Measurements from ENCODE around the gene VRTN. TPM values are rescaled to one million over a fixed set of nuclear protein-coding genes. Genes with fewer than 3 reads are reported as not detected.

VRTN gene
- not detected for total RNA-seq

- no peaks in the 10 kb centered on the region for H3K4me1 ChIP-seq
- in situ Hi-C loops (cut with MboI; ENCODE audit: low sequenced_read_pairs in 4 of 4): no loop called here
- intact Hi-C loops (cut with DNase I; ENCODE audit: low total_unique reads): no loop called here
- no peaks in the 10 kb centered on the region for H3K36me3 ChIP-seq
- DNase-seq: no peak
- no peak for TF ChIP-seq CTCF (IDR thresholded peaks at IDR 0.05 in 4 of 5, conservative IDR thresholded peaks at IDR 0.05 in 1 of 5)
- no peak for TF ChIP-seq POLR2A (IDR thresholded peaks at IDR 0.05)
- no peaks in the 10 kb centered on the region for H3K9me3 ChIP-seq
- H3K4me3 ChIP-seq: no peak within 1 kb of the TSS
- H3K27me3 ChIP-seq: peaks cover 0 to 8% (median 5%) of the 10 kb centered on the region in 3 donors
- no peak for ATAC-seq
- H3K27ac ChIP-seq: no peak within 1 kb of the TSS
Observed at GRCh38 chr14:74348241-74348734, at the start of gene VRTN. TSS of gene VRTN (plus strand) at chr14:74348471. CDS start at chr14:74356784, 8,313 bp downstream.

- H3K27ac ChIP-seq: peak overlapping the region in 3 of 4 donors; percentile 46 to 61 (median 58)
- ATAC-seq: no peak
- H3K36me3 ChIP-seq: peaks cover 0 to 42% of the 10 kb centered on the region in 2 donors
- no peak overlapping the region for H3K4me3 ChIP-seq
- H3K27me3 ChIP-seq: no peaks in the 10 kb centered on the region
- intact Hi-C loops (cut with DNase I; ENCODE audit: low total_unique reads): no loop called here
- DNase-seq: no peak
- H3K9me3 ChIP-seq: no peaks in the 10 kb centered on the region
- in situ Hi-C loops (cut with MboI; ENCODE audit: low sequenced_read_pairs in 4 of 4): no loop called here
- peaks cover 5 to 11% of the 10 kb centered on the region in 2 donors for H3K4me1 ChIP-seq
- no peak for TF ChIP-seq POLR2A (IDR thresholded peaks at IDR 0.05)
Observed at GRCh38 chr14:74299061-74299545, 49.2 kb upstream of the VRTN start.

GRCh38 chr14:74301594-74302151 is 46.6 kb upstream of the VRTN start:
- Histone ChIP-seq H3K4me1 (peaks cover 5 to 11% of the 10 kb centered on the region in 2 donors), H3K27ac (peak overlapping the region in 3 of 4 donors; percentile 88 to 92 (median 91)), H3K27me3 (no peaks in the 10 kb centered on the region), H3K4me3 (peak overlapping the region; percentile 80 to 95 (median 84)), H3K36me3 (peaks cover 0 to 19% of the 10 kb centered on the region in 2 donors), H3K9me3 (no peaks in the 10 kb centered on the region)
- TF ChIP-seq POLR2A (IDR thresholded peaks at IDR 0.05) (no peak), CTCF (IDR thresholded peaks at IDR 0.05 in 4 of 5, conservative IDR thresholded peaks at IDR 0.05 in 1 of 5) (no peak)
- ATAC-seq: peak in 1 of 2 donors; percentile 2
- intact Hi-C loops (cut with DNase I; ENCODE audit: low total_unique reads): loop anchor here (2.0 kb wide), 1 partner anchor 43 kb away; no protein-coding TSS in a partner anchor
- DNase-seq: no peak
- in situ Hi-C loops (cut with MboI; ENCODE audit: low sequenced_read_pairs in 4 of 4): no loop called here

GRCh38 chr14:74302152-74302628 is 46.1 kb upstream of the VRTN start:
- peak; percentile 54 to 74 for ATAC-seq
- Histone ChIP-seq H3K4me3 (peak overlapping the region; percentile 80 to 95 (median 84)), H3K9me3 (no peaks in the 10 kb centered on the region), H3K4me1 (peaks cover 5 to 11% of the 10 kb centered on the region in 2 donors), H3K27me3 (no peaks in the 10 kb centered on the region), H3K27ac (peak overlapping the region; percentile 85 to 92 (median 90)), H3K36me3 (peaks cover 0 to 14% of the 10 kb centered on the region in 2 donors)
- no peak for DNase-seq
- in situ Hi-C loops (cut with MboI; ENCODE audit: low sequenced_read_pairs in 4 of 4): no loop called here
- TF ChIP-seq CTCF (IDR thresholded peaks at IDR 0.05 in 4 of 5, conservative IDR thresholded peaks at IDR 0.05 in 1 of 5): peak in 4 of 5 experiments; percentile 29 to 52 (median 39)
- TF ChIP-seq POLR2A (IDR thresholded peaks at IDR 0.05): no peak
- intact Hi-C loops (cut with DNase I; ENCODE audit: low total_unique reads): loop anchor here (2.0 kb wide), 1 partner anchor 43 kb away; no protein-coding TSS in a partner anchor

Data from gastrocnemius medialis (tissue), 4 donors.